ENCODE data around the gene AKR1C3. TPM values are rescaled to one million over a fixed set of nuclear protein-coding genes. Genes with fewer than 3 reads are reported as not detected.
"Not testable (repeated sequence)": the region's sequence is repeated elsewhere in the genome, so short reads cannot be mapped to it uniquely, and the experiment has no call there.

The AKR1C3 gene
- total RNA-seq, 4 donors from 2014 or later, result 6.0 to 35.6 (median 16.7) TPM

DNA sequence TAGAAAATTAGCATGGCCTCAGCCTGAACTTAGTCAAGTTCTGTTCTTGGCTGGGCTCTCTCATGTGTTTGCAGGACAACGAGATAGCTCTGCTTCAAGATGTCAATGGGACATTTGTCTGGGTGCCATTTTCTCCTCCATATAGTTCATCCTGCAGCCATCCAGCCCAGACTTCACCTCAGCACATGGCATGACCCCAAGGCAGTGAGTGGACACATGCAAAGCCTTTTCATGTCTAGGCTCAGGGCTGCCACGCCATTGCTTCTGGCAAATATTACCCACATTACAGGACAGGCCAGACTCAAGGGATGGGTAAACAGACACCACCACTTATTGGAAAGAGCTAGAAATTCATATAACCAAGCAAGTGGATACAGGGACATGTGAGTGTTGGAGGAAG lies 9.3 kb downstream of the AKR1C3 start:
- Histone ChIP-seq H3K4me3 (no peak overlapping the region), H3K4me1 (no peaks in the 10 kb centered on the region), H3K36me3 (no peaks in the 10 kb centered on the region), H3K27me3 (no peaks in the 10 kb centered on the region), H3K27ac (no peak overlapping the region), H3K9me3 (no peaks in the 10 kb centered on the region)
- no peak for DNase-seq
- intact Hi-C loops (cut with DNase I; ENCODE audit: low total_unique reads), result no loop called here
- no peak for TF ChIP-seq POLR2A (IDR thresholded peaks at IDR 0.05)
- TF ChIP-seq, protein P1, sequence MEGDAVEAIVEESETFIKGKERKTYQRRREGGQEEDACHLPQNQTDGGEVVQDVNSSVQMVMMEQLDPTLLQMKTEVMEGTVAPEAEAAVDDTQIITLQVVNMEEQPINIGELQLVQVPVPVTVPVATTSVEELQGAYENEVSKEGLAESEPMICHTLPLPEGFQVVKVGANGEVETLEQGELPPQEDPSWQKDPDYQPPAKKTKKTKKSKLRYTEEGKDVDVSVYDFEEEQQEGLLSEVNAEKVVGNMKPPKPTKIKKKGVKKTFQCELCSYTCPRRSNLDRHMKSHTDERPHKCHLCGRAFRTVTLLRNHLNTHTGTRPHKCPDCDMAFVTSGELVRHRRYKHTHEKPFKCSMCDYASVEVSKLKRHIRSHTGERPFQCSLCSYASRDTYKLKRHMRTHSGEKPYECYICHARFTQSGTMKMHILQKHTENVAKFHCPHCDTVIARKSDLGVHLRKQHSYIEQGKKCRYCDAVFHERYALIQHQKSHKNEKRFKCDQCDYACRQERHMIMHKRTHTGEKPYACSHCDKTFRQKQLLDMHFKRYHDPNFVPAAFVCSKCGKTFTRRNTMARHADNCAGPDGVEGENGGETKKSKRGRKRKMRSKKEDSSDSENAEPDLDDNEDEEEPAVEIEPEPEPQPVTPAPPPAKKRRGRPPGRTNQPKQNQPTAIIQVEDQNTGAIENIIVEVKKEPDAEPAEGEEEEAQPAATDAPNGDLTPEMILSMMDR (IDR thresholded peaks at IDR 0.05), result no peak

DNA sequence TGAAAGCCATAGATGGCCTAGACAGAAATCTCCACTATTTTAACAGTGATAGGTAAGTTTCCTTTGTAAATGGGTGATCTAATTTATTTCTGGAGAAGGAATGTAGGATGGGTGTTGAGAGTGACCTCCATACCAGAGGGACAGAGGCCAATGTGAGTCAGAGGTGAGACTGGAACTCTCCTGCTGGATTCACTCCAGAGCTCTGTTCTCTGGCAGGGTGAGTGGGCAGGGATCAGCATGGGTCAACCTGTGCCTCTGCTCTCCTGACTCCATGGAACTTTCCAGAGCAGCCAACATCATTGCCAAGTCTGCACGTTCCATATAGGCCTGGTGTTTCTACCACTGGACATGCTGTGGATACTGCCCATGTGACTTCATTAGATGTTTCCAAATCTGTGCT lies 11.4 kb downstream of the AKR1C3 start:
- TF ChIP-seq, protein P1 (IDR thresholded peaks at IDR 0.05), result no peak
- TF ChIP-seq POLR2A (IDR thresholded peaks at IDR 0.05), result no peak
- intact Hi-C loops (cut with DNase I; ENCODE audit: low total_unique reads), result no loop called here

DNA sequence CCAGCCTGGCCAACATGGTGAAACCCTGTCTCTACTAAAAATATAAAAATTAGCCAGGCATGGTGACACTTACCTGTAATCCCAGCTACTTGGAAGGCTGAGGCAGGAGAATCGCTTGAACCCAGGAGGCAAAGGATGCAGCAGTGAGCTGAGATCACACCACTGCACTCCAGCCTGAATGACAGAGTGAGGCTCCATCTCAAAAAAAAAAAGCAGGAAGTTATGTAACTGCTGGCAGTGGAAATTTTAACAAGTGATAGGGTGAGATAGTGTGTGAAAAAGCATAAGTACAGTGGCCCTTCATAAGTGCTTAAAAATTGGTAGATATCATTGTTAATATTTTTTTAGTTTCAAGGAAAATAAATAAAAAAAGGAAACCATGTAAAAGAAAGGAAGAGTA lies 12.3 kb downstream of the AKR1C3 start:
- H3K36me3 ChIP-seq, result no peaks in the 10 kb centered on the region
- no peaks in the 10 kb centered on the region for H3K9me3 ChIP-seq
- H3K4me1 ChIP-seq, result no peaks in the 10 kb centered on the region
- no peak overlapping the region for H3K27ac ChIP-seq
- TF ChIP-seq, protein P1 (IDR thresholded peaks at IDR 0.05), result no peak
- TF ChIP-seq POLR2A (IDR thresholded peaks at IDR 0.05), result no peak
- no peaks in the 10 kb centered on the region for H3K27me3 ChIP-seq
- intact Hi-C loops (cut with DNase I; ENCODE audit: low total_unique reads), result no loop called here
- H3K4me3 ChIP-seq, result no peak overlapping the region
- DNase-seq, result no peak

More for the DNA sequence above, 11.4 kb downstream of the AKR1C3 start:
- Histone ChIP-seq H3K27ac (no peak overlapping the region), H3K36me3 (no peaks in the 10 kb centered on the region), H3K27me3 (no peaks in the 10 kb centered on the region), H3K9me3 (no peaks in the 10 kb centered on the region), H3K4me1 (no peaks in the 10 kb centered on the region), H3K4me3 (no peak overlapping the region)
- no peak for DNase-seq

DNA sequence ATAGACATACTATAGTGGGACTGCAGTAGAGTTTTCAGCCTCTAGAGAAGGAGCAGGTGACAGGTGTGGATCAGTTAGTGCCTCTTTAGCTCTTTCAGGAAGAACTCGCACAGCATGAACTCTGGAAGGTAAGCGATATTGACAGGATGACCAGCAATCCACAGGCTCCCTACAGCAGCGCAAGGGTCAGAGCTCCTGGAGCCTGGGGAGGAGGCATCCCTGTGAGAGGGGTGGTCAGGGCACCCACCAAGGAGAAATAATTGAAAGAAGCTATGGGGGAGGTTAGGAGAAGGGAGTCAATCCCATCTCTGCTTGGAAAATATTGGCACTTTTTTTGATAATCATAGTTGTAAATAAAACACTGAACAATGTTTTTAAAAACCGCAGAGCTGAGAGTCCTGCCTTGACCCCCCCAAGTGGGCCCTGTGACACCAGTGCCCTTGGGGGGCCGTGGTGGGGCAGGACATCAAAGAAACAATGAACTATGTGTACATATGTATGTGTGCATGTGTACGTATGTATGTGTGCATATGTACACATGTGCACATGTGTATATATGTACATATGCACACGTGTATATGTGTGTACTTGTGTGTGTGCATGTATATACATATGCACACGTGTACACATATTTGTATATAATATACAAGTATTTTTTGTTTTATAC lies 13.8 kb downstream of the AKR1C3 start:
- TF ChIP-seq POLR2A (IDR thresholded peaks at IDR 0.05), result no peak
- TF ChIP-seq, protein P1 (IDR thresholded peaks at IDR 0.05), result no peak
- Histone ChIP-seq H3K36me3 (no peaks in the 10 kb centered on the region), H3K9me3 (no peaks in the 10 kb centered on the region), H3K27me3 (no peaks in the 10 kb centered on the region), H3K4me3 (no peak overlapping the region), H3K4me1 (no peaks in the 10 kb centered on the region), H3K27ac (no peak overlapping the region)
- DNase-seq, result no peak
- intact Hi-C loops (cut with DNase I; ENCODE audit: low total_unique reads), result no loop called here

DNA sequence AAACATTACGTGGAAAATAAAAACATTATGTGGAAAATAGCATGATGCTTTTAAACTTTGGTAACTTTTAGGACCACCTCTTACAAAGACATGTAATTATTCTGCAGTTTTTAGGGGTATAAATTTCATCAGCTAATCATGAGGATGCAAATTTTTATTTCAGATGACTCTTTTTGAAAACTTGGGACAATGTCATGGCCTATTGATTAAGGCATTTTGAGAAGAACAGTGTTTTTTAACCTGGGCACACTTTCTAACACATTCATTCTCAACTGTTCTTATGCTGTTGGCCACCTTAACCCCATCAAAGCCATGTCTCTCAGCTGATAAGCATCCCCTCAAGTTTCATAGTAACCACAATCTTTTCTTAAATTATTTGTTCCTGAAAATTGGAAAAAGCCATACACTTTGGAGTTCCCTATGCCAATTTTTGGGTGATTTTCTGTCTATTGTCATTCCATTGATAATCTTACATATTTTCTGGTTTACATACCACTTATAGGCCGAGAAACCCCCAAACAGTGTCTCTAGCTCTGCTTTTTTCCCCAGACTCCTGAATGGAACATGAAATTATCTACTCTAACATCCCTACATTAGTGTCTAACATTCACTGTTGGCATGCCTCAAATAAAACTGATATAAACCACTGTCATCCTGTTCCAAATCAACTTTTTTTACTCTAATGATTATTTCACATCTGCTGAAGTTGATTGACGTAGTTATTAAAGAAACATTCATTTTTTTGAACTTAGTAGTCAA lies 14.6 kb downstream of the AKR1C3 start:
- DNase-seq, result no peak
- Histone ChIP-seq H3K36me3 (no peaks in the 10 kb centered on the region), H3K27ac (no peak overlapping the region), H3K27me3 (no peaks in the 10 kb centered on the region), H3K4me3 (no peak overlapping the region), H3K4me1 (no peaks in the 10 kb centered on the region), H3K9me3 (no peaks in the 10 kb centered on the region)
- intact Hi-C loops (cut with DNase I; ENCODE audit: low total_unique reads), result no loop called here
- no peak for TF ChIP-seq POLR2A (IDR thresholded peaks at IDR 0.05)

DNA sequence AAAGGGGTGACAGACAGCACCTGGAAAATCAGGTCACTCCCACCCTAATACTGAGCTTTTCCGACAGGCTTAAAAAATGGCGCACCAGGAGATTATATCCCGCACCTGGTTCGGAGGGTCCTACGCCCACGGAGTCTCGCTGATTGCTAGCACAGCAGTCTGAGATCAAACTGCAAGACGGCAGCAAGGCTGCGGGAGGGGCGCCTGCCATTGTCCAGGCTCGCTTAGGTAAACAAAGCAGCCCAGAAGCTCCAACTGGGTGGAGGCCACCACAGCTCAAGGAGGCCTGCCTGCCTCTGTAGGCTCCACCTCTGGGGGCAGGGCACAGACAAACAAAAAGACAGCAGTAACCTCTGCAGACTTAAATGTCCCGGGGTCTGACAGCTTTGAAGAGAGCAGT lies 15.6 kb downstream of the AKR1C3 start:
- H3K9me3 ChIP-seq; H3K27ac ChIP-seq; H3K27me3 ChIP-seq; DNase-seq; H3K4me3 ChIP-seq; intact Hi-C loops (cut with DNase I; ENCODE audit: low total_unique reads); H3K36me3 ChIP-seq; H3K4me1 ChIP-seq: not testable (repeated sequence)
